ENCODE results near the gene RSRC2.
"Not testable (repeated sequence)": the region's sequence is repeated elsewhere in the genome, so short reads cannot be mapped to it uniquely, and the experiment has no call there.

RSRC2 gene

DNA sequence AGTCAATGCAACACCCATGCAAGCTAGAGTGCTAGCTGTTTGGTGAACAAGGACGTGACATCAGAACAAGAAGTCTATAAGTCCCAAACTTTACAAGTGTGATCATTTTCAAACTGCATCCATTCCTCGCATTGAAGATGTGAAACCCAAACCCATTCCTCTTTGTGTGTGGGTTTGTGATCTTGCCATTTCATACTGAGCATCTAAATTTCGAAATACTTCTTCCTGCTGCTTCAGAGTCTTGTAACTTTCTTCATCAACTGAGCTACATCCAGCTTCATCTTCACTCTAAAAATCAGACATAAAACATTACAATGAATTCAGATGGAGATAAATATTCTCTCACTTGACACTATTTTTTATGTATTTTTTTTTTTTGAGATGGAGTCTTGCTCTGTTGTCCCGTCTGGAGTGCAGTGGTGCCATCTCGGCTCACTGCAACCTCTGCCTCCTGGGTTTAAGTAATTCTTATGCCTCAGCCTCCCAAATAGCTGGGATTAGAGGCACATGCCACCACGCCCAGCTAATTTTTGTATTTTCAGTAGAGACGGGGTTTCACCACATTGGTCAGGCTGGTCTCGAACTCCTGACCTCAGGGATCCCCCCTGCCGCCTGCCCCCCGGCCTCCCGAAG, 21.2 kb downstream of the RSRC2 start:
- TF ChIP-seq ZNF274 (IDR thresholded peaks at IDR 0.05; ENCODE audit: low read depth, low read length): no peak

DNA sequence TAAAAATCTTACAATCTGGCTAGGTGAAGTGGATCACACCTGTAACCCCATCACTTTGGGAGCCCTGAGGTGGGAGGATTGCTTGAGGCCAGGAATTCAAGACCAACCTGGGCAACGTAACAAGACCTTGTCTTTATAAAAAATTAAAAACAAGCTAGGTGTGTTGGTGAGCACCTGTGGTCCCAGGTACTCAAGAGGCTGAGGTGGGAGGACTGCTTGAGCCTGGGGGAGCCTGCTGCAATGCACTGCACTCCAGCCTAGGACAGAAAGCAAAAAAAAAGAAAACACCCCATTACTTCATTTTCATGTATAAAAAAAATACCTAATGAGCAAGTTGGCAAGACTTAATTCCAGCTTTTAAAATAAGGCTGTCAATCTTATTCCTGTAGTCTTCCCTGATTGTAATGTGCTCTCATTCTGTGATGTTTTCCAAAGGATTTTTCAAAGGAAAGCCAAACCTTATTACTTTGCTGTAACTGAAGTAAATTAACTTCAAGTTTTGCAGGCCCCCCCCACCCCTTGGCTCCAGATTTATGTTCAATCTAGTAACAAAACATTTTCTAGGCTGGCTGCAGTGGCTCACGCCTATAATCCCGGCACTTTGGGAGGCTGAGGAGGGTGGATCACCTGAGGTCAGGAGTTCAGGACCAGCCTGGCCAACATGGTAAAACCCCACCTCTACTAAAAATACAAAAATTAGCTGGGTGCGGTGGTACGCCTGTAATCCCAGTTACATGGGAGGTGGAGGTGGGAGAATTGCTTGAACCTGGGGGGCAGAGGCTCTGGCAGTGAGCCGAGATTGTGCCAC, 22.7 kb downstream of the RSRC2 start:
- TF ChIP-seq ZNF274 (IDR thresholded peaks at IDR 0.05; ENCODE audit: low read depth, low read length): no peak
- H3K4me3 ChIP-seq (ENCODE audit: low read length): no peak overlapping the region

More for the DNA sequence above, 21.2 kb downstream of the RSRC2 start:
- H3K4me3 ChIP-seq (ENCODE audit: low read length): no peak overlapping the region

DNA sequence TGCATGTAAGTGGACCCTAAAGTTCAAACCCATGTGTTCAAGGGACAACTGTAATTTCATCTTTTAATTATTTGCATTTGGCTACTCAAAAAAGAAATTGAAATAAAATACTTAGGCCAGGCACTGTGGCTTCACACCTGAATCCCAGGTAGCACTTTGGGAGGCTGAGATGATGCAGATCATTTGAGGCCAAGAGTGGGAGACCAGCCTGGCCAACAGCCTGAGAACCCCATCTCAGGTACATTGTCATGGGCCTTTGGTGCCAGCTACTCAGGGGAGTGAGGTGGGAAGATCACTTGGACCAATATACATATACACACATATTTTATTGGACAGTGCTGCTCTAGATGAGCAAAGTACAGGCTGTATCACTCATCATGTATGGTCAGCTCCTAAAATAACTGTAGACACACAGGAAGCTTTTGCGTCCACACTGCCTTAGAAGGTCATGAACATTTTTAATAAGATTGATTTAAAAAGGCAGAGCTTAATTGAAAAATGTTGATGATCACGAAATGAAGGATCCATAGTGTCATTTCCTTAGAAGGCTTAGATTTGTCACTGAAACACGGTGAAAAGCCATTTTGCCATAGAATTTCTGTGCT, 23.5 kb downstream of the RSRC2 start:
- no peak for TF ChIP-seq ZNF274 (IDR thresholded peaks at IDR 0.05; ENCODE audit: low read depth, low read length)
- no peak overlapping the region for H3K4me3 ChIP-seq (ENCODE audit: low read length)

DNA sequence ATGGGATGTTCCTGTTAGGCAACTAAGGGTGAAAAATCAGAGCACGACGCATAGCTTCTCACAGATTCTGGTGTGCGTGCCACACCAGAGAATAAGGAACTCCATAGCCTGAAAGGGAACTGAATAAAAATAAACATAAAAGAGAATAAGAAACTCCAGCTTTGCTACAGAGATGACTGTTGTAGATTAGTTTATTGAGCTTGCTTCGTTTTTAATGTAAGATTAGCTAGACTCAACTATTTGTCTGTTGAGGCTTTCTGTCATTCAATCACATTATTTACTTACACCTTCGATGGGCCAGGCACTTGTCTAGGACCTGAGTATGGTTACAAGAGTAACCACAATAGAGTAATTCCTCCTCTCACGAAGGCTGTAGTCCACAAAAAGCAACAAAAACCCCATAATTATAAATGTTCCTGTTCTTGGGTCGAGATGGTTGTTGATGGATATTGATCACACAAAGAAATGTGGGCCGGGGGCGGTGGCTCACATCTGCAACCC, 25.2 kb downstream of the RSRC2 start:
- TF ChIP-seq ZNF274 (IDR thresholded peaks at IDR 0.05; ENCODE audit: low read depth, low read length): no peak
- H3K4me3 ChIP-seq (ENCODE audit: low read length): peak overlapping the region; percentile 42; the same call in 1 of the 2 replicates

DNA sequence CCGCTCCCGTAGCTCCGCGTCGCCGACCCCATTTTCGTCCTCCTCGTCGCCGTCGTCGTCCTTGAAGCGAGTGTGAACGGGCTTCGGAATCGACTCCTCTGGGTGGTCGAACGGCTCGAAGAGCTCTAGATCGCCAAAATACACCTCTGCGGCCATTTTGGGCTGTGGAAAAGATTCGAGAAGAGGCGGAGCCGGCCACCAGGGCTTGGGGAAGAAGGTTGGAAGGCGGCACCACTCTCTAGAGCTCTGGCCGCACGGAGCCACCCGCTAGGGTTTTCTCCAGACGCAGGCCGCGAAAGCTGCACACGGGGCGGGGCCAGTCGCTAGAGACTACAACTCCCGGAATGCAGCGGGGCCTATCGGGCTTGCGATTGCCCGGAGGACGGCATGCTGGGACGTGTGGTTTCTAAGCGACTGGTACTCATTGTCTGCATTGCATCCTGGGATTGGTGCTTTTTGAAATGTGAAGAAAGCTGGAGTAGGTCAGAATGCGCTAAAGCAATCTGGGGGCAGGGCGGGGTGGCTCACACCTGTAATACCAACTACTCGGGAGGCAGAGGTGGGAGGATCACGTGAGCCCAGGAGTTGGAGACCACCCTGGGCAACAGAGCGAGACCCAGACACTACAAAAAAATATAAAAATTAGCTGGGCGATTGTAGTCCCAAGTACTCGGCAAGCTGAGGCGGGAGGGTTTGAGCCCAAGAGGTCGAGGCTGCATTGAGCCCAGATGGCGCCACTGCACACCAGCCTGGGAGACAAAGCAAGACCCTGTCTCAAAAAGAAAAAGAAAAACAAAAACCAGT, 25.8 kb downstream of the RSRC2 start, which contains the start of gene ZCCHC8:
TSS of gene ZCCHC8 (minus strand) at position 248 of the 804 bp plus-strand sequence. CDS start at position 156, 92 bp downstream.
- no peak for TF ChIP-seq ZNF274 (IDR thresholded peaks at IDR 0.05; ENCODE audit: low read depth, low read length)
- peak within 1 kb of the TSS; percentile 86 for H3K4me3 ChIP-seq (ENCODE audit: low read length)

DNA sequence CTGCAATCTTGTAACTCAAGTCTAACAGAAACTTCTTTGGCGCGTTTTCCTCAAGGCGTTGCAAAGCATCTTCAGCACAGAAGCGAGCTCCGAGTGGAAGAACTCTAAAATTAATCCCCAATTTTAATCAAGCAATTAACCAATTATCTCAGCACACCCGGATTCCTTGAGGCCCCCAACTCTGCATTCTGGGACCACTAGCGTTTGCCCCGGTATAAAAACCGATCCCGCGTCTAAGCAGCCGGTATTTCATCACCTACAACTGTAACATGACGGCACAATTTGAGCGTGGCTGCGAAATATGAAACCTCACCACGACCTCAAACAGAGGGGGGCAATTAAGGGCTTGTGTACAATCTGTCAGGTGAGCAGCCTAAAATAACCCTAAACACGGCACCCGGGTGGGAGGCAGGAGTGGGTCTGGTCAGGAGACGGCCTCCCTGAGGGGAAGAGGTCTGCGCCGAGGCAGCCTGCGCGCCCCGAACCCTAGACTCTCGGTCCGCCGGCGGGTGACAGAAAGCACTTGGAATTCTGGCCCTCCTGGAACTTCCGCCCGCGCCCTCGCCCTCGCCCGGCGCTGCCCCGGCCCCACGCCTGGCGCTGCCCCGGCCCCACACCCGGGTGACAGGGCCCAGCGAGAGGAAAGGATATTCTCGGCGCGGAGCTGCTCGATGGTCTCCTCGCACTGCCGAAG, 26.6 kb downstream of the RSRC2 start:
- TF ChIP-seq ZNF274 (IDR thresholded peaks at IDR 0.05; ENCODE audit: low read depth, low read length): no peak
- H3K4me3 ChIP-seq (ENCODE audit: low read length): peak overlapping the region; percentile 86

DNA sequence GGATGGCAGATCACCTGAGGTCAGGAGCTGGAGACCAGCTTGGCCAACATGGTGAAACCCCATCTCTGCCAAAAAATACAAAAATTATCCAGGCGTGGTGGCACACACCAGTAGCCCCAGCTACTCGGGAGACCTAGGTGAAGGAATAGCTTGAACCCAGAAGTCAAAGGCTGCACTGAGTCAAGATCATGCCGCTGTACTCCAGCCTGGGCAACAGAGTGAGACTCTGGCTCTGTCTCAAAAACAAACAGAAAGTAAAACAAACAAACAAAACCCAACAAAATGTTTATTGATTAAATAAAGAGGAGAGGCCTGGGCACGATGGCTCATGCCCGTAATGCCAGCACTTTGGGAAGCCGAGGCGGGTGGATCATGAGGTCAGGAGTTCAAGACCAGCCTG, 31.5 kb downstream of the RSRC2 start:
- H3K4me3 ChIP-seq (ENCODE audit: low read length): no peak overlapping the region
- no peak for TF ChIP-seq ZNF274 (IDR thresholded peaks at IDR 0.05; ENCODE audit: low read depth, low read length)

GRCh38 chr12:122493222-122493621, 33.5 kb downstream of the RSRC2 start:
- not testable (repeated sequence) for H3K4me3 ChIP-seq (ENCODE audit: low read length)

DNA sequence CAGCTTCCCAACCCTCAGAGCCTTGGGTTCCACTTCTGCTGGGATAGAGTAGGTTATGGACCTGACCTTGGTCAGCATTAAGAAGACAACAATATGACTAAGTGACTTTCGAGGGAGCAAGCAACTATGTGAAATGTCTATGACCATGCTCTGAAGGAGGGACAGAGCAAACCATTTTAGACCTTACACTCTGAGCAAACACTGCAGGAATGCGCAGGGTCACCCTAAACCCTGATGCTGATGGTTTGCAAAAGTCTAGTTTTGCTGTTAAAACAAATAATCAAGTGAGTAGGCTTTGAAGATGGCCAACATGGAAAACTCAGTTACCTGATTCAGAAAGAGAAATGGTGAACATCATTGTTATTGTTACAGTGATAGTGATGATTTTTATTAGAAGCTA, 34.7 kb downstream of the RSRC2 start:
- TF ChIP-seq ZNF274 (IDR thresholded peaks at IDR 0.05; ENCODE audit: low read depth, low read length): no peak

GRCh38 chr12:122489038-122489437, 37.7 kb downstream of the RSRC2 start:
- no peak for TF ChIP-seq ZNF274 (IDR thresholded peaks at IDR 0.05; ENCODE audit: low read depth, low read length)
- no peak overlapping the region for H3K4me3 ChIP-seq (ENCODE audit: low read length)

More for the DNA sequence above, 34.7 kb downstream of the RSRC2 start:
- no peak overlapping the region for H3K4me3 ChIP-seq (ENCODE audit: low read length)

DNA sequence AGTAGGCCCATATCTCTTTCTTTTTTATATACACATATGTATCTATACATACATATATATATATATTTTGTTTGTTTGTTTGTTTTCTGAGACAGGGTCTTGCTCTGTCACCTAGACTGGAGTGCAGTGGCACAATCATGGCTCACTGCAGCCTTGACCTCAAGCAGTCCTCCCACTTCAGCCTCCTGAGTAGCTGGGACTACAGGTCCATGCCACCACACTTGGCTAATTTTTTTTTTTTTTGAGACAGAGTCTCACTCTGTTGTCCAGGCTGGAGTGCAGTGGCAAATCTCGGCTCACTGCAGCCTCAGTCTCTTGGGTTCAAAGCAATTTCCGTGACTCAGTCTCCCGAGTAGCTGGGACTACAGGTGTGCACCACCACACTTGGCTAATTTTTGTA, 38.9 kb downstream of the RSRC2 start:
- H3K4me3 ChIP-seq (ENCODE audit: low read length): not testable (repeated sequence)

GRCh38 chr12:122486805-122487426, 39.8 kb downstream of the RSRC2 start:
- H3K4me3 ChIP-seq (ENCODE audit: low read length): no peak overlapping the region
- TF ChIP-seq ZNF274 (IDR thresholded peaks at IDR 0.05; ENCODE audit: low read depth, low read length): no peak

DNA sequence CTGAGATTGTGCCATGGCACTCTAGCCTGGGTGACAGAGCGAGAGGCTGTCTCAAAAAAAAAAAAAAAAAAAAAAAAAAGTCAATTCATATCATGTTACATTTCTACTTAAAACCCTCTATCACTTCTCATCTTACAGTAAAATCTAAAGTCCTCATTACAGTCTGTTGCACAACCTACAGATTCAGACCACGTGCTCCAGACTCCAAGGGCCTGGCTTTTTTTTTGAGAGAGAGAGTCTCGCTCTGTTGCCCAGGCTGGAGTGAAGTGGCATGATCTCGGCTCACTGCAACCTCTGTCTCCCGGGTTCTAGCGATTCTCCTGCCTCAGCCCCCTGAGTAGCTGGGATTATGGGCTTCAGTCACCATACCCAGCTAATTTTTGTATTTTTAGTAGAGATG, 40.4 kb downstream of the RSRC2 start:
- H3K4me3 ChIP-seq (ENCODE audit: low read length): not testable (repeated sequence)

DNA sequence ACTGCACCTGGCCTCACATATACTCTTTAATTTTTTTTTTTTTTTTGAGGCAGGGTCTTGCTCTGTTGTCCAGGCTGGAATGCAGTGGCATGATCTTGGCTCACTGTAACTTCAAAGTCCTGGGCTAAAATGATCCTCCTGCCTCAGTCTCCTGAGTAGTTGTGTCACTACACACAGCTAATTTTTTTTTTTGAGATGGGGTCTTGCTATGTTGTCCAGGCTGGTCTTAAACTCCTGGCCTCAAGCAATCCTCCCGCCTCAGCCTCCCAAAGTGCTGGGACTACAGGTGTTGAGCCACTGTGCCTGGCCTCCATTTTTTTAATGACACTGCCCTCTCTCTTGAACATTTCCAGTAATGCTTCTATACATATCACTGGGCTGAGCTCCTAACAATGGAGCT, 42.4 kb downstream of the RSRC2 start:
- H3K4me3 ChIP-seq (ENCODE audit: low read length): not testable (repeated sequence)

All from GM08714 (cell line).